Tibial nerve (tissue), 4 donors: ENCODE data around the gene IFT57. TPM values are rescaled to one million over a fixed set of nuclear protein-coding genes. Genes with fewer than 3 reads are reported as not detected.

Experiments
- DNase-seq, 2 donors: peaks; one replicate each; pipeline ENCODE4 v3.0.0-alpha.2; 2019; ENCODE audit warnings: low spot score in 2 of 2
- H3K27ac ChIP-seq, 4 donors: fragments of 200-600 bp; sonication (generic) in 3 of 4; one replicate each; pipeline ENCODE4 v1.5.1; 2017 to 2019; ENCODE audit warnings: mild to moderate bottlenecking in 1 of 4
- H3K27me3 ChIP-seq, 2 donors: fragments of 200-600 bp; sonication (generic) in 1 of 2; one replicate each; pipeline versions ENCODE4 v1.5.1 to v1.6.0; 2017 to 2019
- H3K36me3 ChIP-seq, 3 donors: fragments of 200-600 bp; sonication (generic); one replicate each; pipeline ENCODE4 v1.5.1; 2018 to 2019
- H3K4me1 ChIP-seq, 4 donors: fragments of 200-600 bp; sonication (generic) in 3 of 4; one replicate each; pipeline ENCODE4 v1.5.1; 2017 to 2019
- H3K4me3 ChIP-seq, 4 donors: fragments of 200-600 bp; sonication (generic) in 3 of 4; one replicate each; pipeline ENCODE4 v1.5.1; 2017 to 2019; ENCODE audit warnings: mild to moderate bottlenecking in 1 of 4, moderate library complexity in 1 of 4
- H3K9me3 ChIP-seq, 4 donors: fragments of 200-600 bp; sonication (generic) in 3 of 4; one replicate each; pipeline ENCODE4 v1.5.1; 2017 to 2019
- CTCF ChIP-seq, 5 experiments: fragments of 200-600 bp in 3 of 5; fragments of 450-650 bp in 2 of 5; sonication (generic) in 3 of 5; IDR thresholded peaks; one replicate each; pipeline ENCODE4 v1.5.1; 2016 to 2019; ENCODE audit warnings: antibody characterized with exemption in 5 of 5, mild to moderate bottlenecking in 3 of 5, moderate library complexity in 2 of 5
- EP300 ChIP-seq, 2 donors: sonication (generic); formaldehyde crosslinking; IDR thresholded peaks; one replicate each; pipeline ENCODE4 v1.6.1; 2017; ENCODE audit warnings: antibody characterized with exemption in 2 of 2, mild to moderate bottlenecking in 1 of 2
- POLR2A ChIP-seq, 2 donors: fragments of 450-650 bp; IDR thresholded peaks; one replicate each; pipeline ENCODE4 v1.6.1; 2017; ENCODE audit warnings: antibody characterized with exemption in 2 of 2, mild to moderate bottlenecking in 2 of 2, moderate library complexity in 2 of 2
- WGBS, 2 donors: methylation state at CpG; one replicate each; pipeline ENCODE4 v1.1.5; 2018; 5-methylcytosine and 5-hydroxymethylcytosine counted together
- total RNA-seq, 4 donors: library from RNA; depleted of rRNA; stranded (reverse); fragments of >200 nt; gene quantifications; one replicate each; pipeline ENCODE4 v1.1.0, GENCODE V29; 2016

The IFT57 gene
- total RNA-seq, 4 donors from 2014 or later, result 49.6 to 97.1 (median 63.5) TPM

GRCh38 chr3:108126348-108126747 is 95.9 kb downstream of the IFT57 start:
- no peak overlapping the region for H3K4me3 ChIP-seq
- H3K4me1 ChIP-seq, result peaks cover 0 to 10% (median 4%) of the 10 kb centered on the region in 4 donors
- 86 to 89% methylated on average over 1 of the region's 1 CpG for WGBS, 2 donors
- TF ChIP-seq POLR2A (IDR thresholded peaks at IDR 0.05) (no peak), EP300 (IDR thresholded peaks at IDR 0.05) (no peak), CTCF (IDR thresholded peaks at IDR 0.05) (no peak)
- no peaks in the 10 kb centered on the region for H3K36me3 ChIP-seq
- H3K27me3 ChIP-seq, result no peaks in the 10 kb centered on the region
- no peaks in the 10 kb centered on the region for H3K9me3 ChIP-seq
- H3K27ac ChIP-seq, result peak overlapping the region in 1 of 4 donors; percentile 7
- DNase-seq, result no peak

- no peak for TF ChIP-seq POLR2A (IDR thresholded peaks at IDR 0.05)
- TF ChIP-seq CTCF (IDR thresholded peaks at IDR 0.05), result no peak
- no peak for TF ChIP-seq EP300 (IDR thresholded peaks at IDR 0.05)
- no peak for DNase-seq
- Histone ChIP-seq H3K27me3 (no peaks in the 10 kb centered on the region), H3K9me3 (no peaks in the 10 kb centered on the region), H3K36me3 (no peaks in the 10 kb centered on the region), H3K4me1 (peaks cover 0 to 10% (median 4%) of the 10 kb centered on the region in 4 donors), H3K4me3 (peak overlapping the region in 1 of 4 donors; percentile 10), H3K27ac (peak overlapping the region in 1 of 4 donors; percentile 70)
- WGBS, 2 donors, result 72 to 76% methylated on average over 6 of the region's 6 CpGs
These were observed 96.6 kb downstream of the IFT57 start for GRCh38 chr3:108125550-108126071.

GRCh38 chr3:108125153-108125543 is 97.1 kb downstream of the IFT57 start:
- no peak for DNase-seq
- no peak for TF ChIP-seq EP300 (IDR thresholded peaks at IDR 0.05)
- no peaks in the 10 kb centered on the region for H3K27me3 ChIP-seq
- peak overlapping the region in 1 of 4 donors; percentile 70 for H3K27ac ChIP-seq
- no peaks in the 10 kb centered on the region for H3K9me3 ChIP-seq
- H3K36me3 ChIP-seq, result no peaks in the 10 kb centered on the region
- peaks cover 0 to 10% (median 4%) of the 10 kb centered on the region in 4 donors for H3K4me1 ChIP-seq
- H3K4me3 ChIP-seq, result peak overlapping the region in 1 of 4 donors; percentile 10
- 90 to 95% methylated on average over 4 of the region's 4 CpGs for WGBS, 2 donors

- Histone ChIP-seq H3K36me3 (no peaks in the 10 kb centered on the region), H3K4me1 (peaks cover 0 to 10% (median 4%) of the 10 kb centered on the region in 4 donors), H3K27ac (peak overlapping the region in 2 of 4 donors; percentile 22 to 70), H3K27me3 (no peaks in the 10 kb centered on the region), H3K4me3 (peak overlapping the region in 1 of 4 donors; percentile 10), H3K9me3 (no peaks in the 10 kb centered on the region)
- TF ChIP-seq POLR2A (IDR thresholded peaks at IDR 0.05) (no peak), CTCF (IDR thresholded peaks at IDR 0.05) (no peak), EP300 (IDR thresholded peaks at IDR 0.05) (no peak)
- no peak for DNase-seq
- WGBS, 2 donors, result 64 to 73% methylated on average over 10 of the region's 10 CpGs
These were observed 97.7 kb downstream of the IFT57 start for GRCh38 chr3:108124337-108125152.

GRCh38 chr3:108123326-108123725 is 98.9 kb downstream of the IFT57 start:
- no peaks in the 10 kb centered on the region for H3K36me3 ChIP-seq
- WGBS, 2 donors, result 34 to 57% methylated on average over 3 of the region's 3 CpGs
- H3K4me1 ChIP-seq, result peaks cover 0 to 10% (median 4%) of the 10 kb centered on the region in 4 donors
- no peak overlapping the region for H3K4me3 ChIP-seq
- no peaks in the 10 kb centered on the region for H3K9me3 ChIP-seq
- no peak for DNase-seq
- TF ChIP-seq CTCF (IDR thresholded peaks at IDR 0.05), result no peak
- no peak for TF ChIP-seq POLR2A (IDR thresholded peaks at IDR 0.05)
- no peak for TF ChIP-seq EP300 (IDR thresholded peaks at IDR 0.05)
- H3K27ac ChIP-seq, result no peak overlapping the region
- H3K27me3 ChIP-seq, result no peaks in the 10 kb centered on the region
